ENCODE results near the gene NFKBIL1.

GRCh38 chr6:31580438-31580740 is 33.0 kb downstream of the NFKBIL1 start:
- TF ChIP-seq CTCF (IDR thresholded peaks at IDR 0.05): no peak
- TF ChIP-seq POLR2A (IDR thresholded peaks at IDR 0.05): no peak
- no peak for TF ChIP-seq EP300 (IDR thresholded peaks at IDR 0.05)

Measured in stomach (tissue), 4 donors.